Measurements from ENCODE around the gene CCDC33.

Gene CCDC33

GRCh38 chr15:74199297-74199652 lies 36.9 kb upstream of the CCDC33 start:
- H3K4me2 ChIP-seq (ENCODE audit: insufficient read depth, low read length) = no peak overlapping the region
- no peaks in the 10 kb centered on the region for H3K36me3 ChIP-seq (ENCODE audit: insufficient read depth, low read length)
- no peaks in the 10 kb centered on the region for H3K79me2 ChIP-seq (ENCODE audit: insufficient read depth, low read length)
- no peaks in the 10 kb centered on the region for H4K20me1 ChIP-seq (ENCODE audit: insufficient read depth, low read length)
- H3K9me3 ChIP-seq (ENCODE audit: insufficient read depth, low read length, severe bottlenecking) = no peaks in the 10 kb centered on the region
- H3K27ac ChIP-seq (ENCODE audit: low read length) = no peak overlapping the region
- H3K4me3 ChIP-seq (ENCODE audit: low read depth in 1 of 2, low read length in 2 of 2) = no peak overlapping the region
- H3K27me3 ChIP-seq (ENCODE audit: insufficient read depth, low read length, poor library complexity) = peaks cover 3% of the 10 kb centered on the region
- H3K4me1 ChIP-seq (ENCODE audit: insufficient read depth, low read length) = no peaks in the 10 kb centered on the region
- no peak for DNase-seq
- H2AFZ ChIP-seq (ENCODE audit: low read depth, low read length) = no peak overlapping the region
- no peak for TF ChIP-seq CTCF (IDR thresholded peaks at IDR 0.05; ENCODE audit: borderline replicate concordance, extremely low read depth, low read length, poor library complexity, severe bottlenecking)
- no peak for TF ChIP-seq EZH2 (IDR thresholded peaks at IDR 0.05; ENCODE audit: borderline replicate concordance, low read depth, low read length, severe bottlenecking)
- no peak overlapping the region for H3K9ac ChIP-seq (ENCODE audit: low read depth, low read length)
- ATAC-seq (ENCODE audit: insufficient read depth, low read depth) = no peak

- peaks cover 3% of the 10 kb centered on the region for H3K27me3 ChIP-seq (ENCODE audit: insufficient read depth, low read length, poor library complexity)
- H2AFZ ChIP-seq (ENCODE audit: low read depth, low read length) = no peak overlapping the region
- no peaks in the 10 kb centered on the region for H3K36me3 ChIP-seq (ENCODE audit: insufficient read depth, low read length)
- DNase-seq (no peak), ATAC-seq (ENCODE audit: insufficient read depth, low read depth) (no peak)
- TF ChIP-seq EZH2 (IDR thresholded peaks at IDR 0.05; ENCODE audit: borderline replicate concordance, low read depth, low read length, severe bottlenecking) (no peak), CTCF (IDR thresholded peaks at IDR 0.05; ENCODE audit: borderline replicate concordance, extremely low read depth, low read length, poor library complexity, severe bottlenecking) (no peak)
- H3K4me2 ChIP-seq (ENCODE audit: insufficient read depth, low read length) = no peak overlapping the region
- no peak overlapping the region for H3K4me3 ChIP-seq (ENCODE audit: low read depth in 1 of 2, low read length in 2 of 2)
- H3K79me2 ChIP-seq (ENCODE audit: insufficient read depth, low read length) = no peaks in the 10 kb centered on the region
- H3K9ac ChIP-seq (ENCODE audit: low read depth, low read length) = no peak overlapping the region
- H3K27ac ChIP-seq (ENCODE audit: low read length) = no peak overlapping the region
- no peaks in the 10 kb centered on the region for H3K4me1 ChIP-seq (ENCODE audit: insufficient read depth, low read length)
- no peaks in the 10 kb centered on the region for H4K20me1 ChIP-seq (ENCODE audit: insufficient read depth, low read length)
- no peaks in the 10 kb centered on the region for H3K9me3 ChIP-seq (ENCODE audit: insufficient read depth, low read length, severe bottlenecking)
Measured at GRCh38 chr15:74200412-74200815, 35.7 kb upstream of the CCDC33 start.

- no peak for TF ChIP-seq EZH2 (IDR thresholded peaks at IDR 0.05; ENCODE audit: borderline replicate concordance, low read depth, low read length, severe bottlenecking)
- TF ChIP-seq CTCF (IDR thresholded peaks at IDR 0.05; ENCODE audit: borderline replicate concordance, extremely low read depth, low read length, poor library complexity, severe bottlenecking) = no peak
- no peak overlapping the region for H3K9ac ChIP-seq (ENCODE audit: low read depth, low read length)
- no peak for ATAC-seq (ENCODE audit: insufficient read depth, low read depth)
- no peak overlapping the region for H2AFZ ChIP-seq (ENCODE audit: low read depth, low read length)
- peaks cover 3% of the 10 kb centered on the region for H3K27me3 ChIP-seq (ENCODE audit: insufficient read depth, low read length, poor library complexity)
- no peak overlapping the region for H3K4me2 ChIP-seq (ENCODE audit: insufficient read depth, low read length)
- H3K36me3 ChIP-seq (ENCODE audit: insufficient read depth, low read length) = no peaks in the 10 kb centered on the region
- H3K4me3 ChIP-seq (ENCODE audit: low read depth in 1 of 2, low read length in 2 of 2) = no peak overlapping the region
- H3K79me2 ChIP-seq (ENCODE audit: insufficient read depth, low read length) = no peaks in the 10 kb centered on the region
- no peaks in the 10 kb centered on the region for H3K4me1 ChIP-seq (ENCODE audit: insufficient read depth, low read length)
- no peaks in the 10 kb centered on the region for H3K9me3 ChIP-seq (ENCODE audit: insufficient read depth, low read length, severe bottlenecking)
- no peaks in the 10 kb centered on the region for H4K20me1 ChIP-seq (ENCODE audit: insufficient read depth, low read length)
- no peak overlapping the region for H3K27ac ChIP-seq (ENCODE audit: low read length)
- DNase-seq = no peak
Measured at GRCh38 chr15:74200871-74201419, 35.2 kb upstream of the CCDC33 start.

All from DND-41 (cell line).